ENCODE results near the gene MYRFL. TPM values are rescaled to one million over a fixed set of nuclear protein-coding genes. Genes with fewer than 3 reads are reported as not detected.

Gene MYRFL
- total RNA-seq, 1 donor from 2014 or later = 0.93 TPM

DNA sequence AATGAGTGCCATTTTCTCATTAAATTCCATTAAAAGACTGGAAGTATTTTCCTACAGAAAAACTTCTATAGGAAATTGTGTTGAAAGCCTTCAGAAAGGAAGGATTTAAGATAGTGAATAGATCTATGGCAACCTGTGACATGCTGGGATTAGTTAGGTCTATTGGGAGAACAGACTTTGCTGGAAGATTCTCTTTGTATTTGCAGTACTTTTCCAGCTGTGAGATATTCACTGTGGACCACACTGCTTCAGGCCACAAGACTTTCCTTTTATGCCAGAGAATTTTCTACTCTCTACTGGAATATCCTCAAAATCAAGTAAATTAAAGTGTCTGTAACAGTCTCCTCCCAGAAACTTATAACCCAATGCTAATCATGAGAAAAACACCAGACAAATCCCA is 136.2 kb downstream of the MYRFL start:
- H3K27ac Mint-ChIP-seq = no peak overlapping the region
- no peak for DNase-seq (ENCODE audit: low spot score, unreplicated experiment)
- H3K36me3 Mint-ChIP-seq (ENCODE audit: insufficient read depth) = no peaks in the 10 kb centered on the region
- H3K4me1 Mint-ChIP-seq (ENCODE audit: low read depth) = no peaks in the 10 kb centered on the region
- no peaks in the 10 kb centered on the region for H3K27me3 Mint-ChIP-seq
- TF ChIP-seq, protein P1, sequence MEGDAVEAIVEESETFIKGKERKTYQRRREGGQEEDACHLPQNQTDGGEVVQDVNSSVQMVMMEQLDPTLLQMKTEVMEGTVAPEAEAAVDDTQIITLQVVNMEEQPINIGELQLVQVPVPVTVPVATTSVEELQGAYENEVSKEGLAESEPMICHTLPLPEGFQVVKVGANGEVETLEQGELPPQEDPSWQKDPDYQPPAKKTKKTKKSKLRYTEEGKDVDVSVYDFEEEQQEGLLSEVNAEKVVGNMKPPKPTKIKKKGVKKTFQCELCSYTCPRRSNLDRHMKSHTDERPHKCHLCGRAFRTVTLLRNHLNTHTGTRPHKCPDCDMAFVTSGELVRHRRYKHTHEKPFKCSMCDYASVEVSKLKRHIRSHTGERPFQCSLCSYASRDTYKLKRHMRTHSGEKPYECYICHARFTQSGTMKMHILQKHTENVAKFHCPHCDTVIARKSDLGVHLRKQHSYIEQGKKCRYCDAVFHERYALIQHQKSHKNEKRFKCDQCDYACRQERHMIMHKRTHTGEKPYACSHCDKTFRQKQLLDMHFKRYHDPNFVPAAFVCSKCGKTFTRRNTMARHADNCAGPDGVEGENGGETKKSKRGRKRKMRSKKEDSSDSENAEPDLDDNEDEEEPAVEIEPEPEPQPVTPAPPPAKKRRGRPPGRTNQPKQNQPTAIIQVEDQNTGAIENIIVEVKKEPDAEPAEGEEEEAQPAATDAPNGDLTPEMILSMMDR (IDR thresholded peaks at IDR 0.05; ENCODE audit: unreplicated experiment) = no peak
- H3K4me3 Mint-ChIP-seq (ENCODE audit: low read depth) = no peak overlapping the region
- no peaks in the 10 kb centered on the region for H3K9me3 Mint-ChIP-seq (ENCODE audit: low read depth)

DNA sequence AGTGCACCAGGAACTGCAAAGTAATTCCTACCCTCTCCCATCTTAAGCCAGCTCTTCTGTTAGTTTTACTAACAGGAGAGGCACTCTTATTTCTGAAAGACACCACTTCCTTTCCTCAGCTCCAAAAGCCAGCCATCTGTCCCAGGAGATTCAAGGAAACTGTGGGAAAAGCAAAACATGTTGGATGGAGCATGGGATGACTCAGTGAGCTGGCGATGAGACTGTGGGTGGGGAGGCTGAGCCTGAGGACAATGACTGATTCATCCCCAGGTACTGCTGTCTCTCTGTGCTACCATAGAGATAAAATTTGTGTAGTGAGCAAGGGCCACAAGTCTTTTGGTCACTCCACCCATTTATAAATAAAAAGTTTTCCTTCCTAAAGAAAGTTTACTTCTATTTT is 141.4 kb downstream of the MYRFL start:
- Mint-ChIP-seq H3K36me3 (ENCODE audit: insufficient read depth) (no peaks in the 10 kb centered on the region), H3K9me3 (ENCODE audit: low read depth) (no peaks in the 10 kb centered on the region), H3K4me3 (ENCODE audit: low read depth) (no peak overlapping the region), H3K27ac (no peak overlapping the region), H3K4me1 (ENCODE audit: low read depth) (no peaks in the 10 kb centered on the region), H3K27me3 (no peaks in the 10 kb centered on the region)
- TF ChIP-seq, protein P1 (IDR thresholded peaks at IDR 0.05; ENCODE audit: unreplicated experiment) = no peak
- no peak for DNase-seq (ENCODE audit: low spot score, unreplicated experiment)

DNA sequence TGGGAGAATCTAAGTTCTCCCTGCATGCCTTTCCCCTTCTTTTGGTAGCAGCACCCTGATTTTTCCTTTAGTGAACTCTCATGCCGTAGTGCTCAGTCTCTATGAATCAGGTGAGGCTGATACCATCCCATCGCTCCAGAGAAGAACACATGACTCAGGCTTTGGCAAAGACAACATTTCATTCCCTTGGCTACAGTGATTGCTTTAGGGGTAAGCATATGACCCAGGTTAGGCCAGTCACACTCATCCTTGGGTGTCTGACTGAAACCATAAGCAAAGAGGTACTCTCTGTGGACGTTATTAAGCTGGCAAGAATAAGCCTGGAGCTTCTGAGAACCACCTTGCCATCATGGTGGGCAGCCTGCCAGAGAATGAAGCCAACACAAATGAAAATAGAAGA is 141.8 kb downstream of the MYRFL start:
- Mint-ChIP-seq H3K9me3 (ENCODE audit: low read depth) (no peaks in the 10 kb centered on the region), H3K4me3 (ENCODE audit: low read depth) (no peak overlapping the region), H3K27ac (no peak overlapping the region), H3K4me1 (ENCODE audit: low read depth) (no peaks in the 10 kb centered on the region), H3K36me3 (ENCODE audit: insufficient read depth) (no peaks in the 10 kb centered on the region), H3K27me3 (no peaks in the 10 kb centered on the region)
- TF ChIP-seq, protein P1 (IDR thresholded peaks at IDR 0.05; ENCODE audit: unreplicated experiment) = no peak
- DNase-seq (ENCODE audit: low spot score, unreplicated experiment) = no peak

DNA sequence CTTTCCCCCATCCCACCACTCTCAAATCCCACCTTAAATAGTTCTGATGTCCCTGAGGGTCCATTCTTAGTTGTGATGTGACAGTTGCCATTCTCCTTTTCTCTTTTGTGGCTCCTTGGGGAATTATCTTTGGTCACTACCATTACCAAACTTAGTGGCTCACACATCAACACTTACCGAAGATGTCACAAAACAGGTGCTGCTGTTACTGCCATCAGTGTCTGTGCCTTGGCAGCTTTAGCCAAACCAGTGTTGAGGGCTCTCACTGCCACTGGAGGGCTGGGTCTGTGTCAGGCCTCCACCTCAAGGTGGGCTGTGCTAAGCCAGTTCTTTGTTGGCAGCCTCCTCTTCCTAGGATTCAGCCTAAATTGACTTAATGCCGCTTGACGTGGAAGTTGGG is 144.0 kb downstream of the MYRFL start:
- DNase-seq (ENCODE audit: low spot score, unreplicated experiment) = no peak
- no peak overlapping the region for H3K4me3 Mint-ChIP-seq (ENCODE audit: low read depth)
- no peaks in the 10 kb centered on the region for H3K9me3 Mint-ChIP-seq (ENCODE audit: low read depth)
- no peaks in the 10 kb centered on the region for H3K27me3 Mint-ChIP-seq
- H3K27ac Mint-ChIP-seq = no peak overlapping the region
- H3K36me3 Mint-ChIP-seq (ENCODE audit: insufficient read depth) = no peaks in the 10 kb centered on the region
- TF ChIP-seq, protein P1 (IDR thresholded peaks at IDR 0.05; ENCODE audit: unreplicated experiment) = no peak
- H3K4me1 Mint-ChIP-seq (ENCODE audit: low read depth) = no peaks in the 10 kb centered on the region

DNA sequence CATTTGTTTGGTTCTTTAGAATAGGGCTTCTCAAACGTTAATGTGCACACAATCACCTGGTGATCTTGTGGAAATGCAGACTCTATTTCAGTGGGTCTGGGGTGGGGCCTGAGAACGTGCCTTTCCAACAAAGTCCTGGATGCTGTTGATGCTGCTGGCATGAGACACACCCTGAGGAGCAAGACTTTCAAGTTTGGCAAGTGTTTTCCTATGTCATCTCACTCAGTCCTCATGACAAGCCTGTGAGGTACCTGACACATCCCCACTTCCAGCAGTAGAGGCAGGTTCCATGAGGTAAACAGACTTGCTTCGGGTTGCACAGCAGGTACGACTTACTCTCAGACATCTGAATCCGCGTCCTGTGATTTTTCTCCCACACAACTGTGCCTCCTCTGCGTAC is 147.1 kb downstream of the MYRFL start:
- Mint-ChIP-seq H3K36me3 (ENCODE audit: insufficient read depth) (no peaks in the 10 kb centered on the region), H3K4me1 (ENCODE audit: low read depth) (no peaks in the 10 kb centered on the region), H3K4me3 (ENCODE audit: low read depth) (no peak overlapping the region), H3K9me3 (ENCODE audit: low read depth) (no peaks in the 10 kb centered on the region), H3K27ac (no peak overlapping the region), H3K27me3 (no peaks in the 10 kb centered on the region)
- TF ChIP-seq, protein P1 (IDR thresholded peaks at IDR 0.05; ENCODE audit: unreplicated experiment) = no peak
- no peak for DNase-seq (ENCODE audit: low spot score, unreplicated experiment)
